Astrocyte (in vitro differentiated cells and primary cell): ENCODE results near the gene B4GALT4. TPM values are rescaled to one million over a fixed set of nuclear protein-coding genes. Genes with fewer than 3 reads are reported as not detected.
"Not testable (repeated sequence)": the region's sequence is repeated elsewhere in the genome, so short reads cannot be mapped to it uniquely, and the experiment has no call there.

Source experiments
- DNase-seq: peaks from one replicate; pipeline ENCODE4 v3.0.0-alpha.2; 2010; ENCODE audit warnings: low read depth
- FAIRE-seq: peaks from 2 replicates; lab custom pipeline; 2011; peaks lifted over from hg19 to GRCh38; lab: Jason Lieb, UNC
- H2AFZ ChIP-seq: 2 replicates; pipeline ENCODE4 v1.6.0; 2012; ENCODE audit warnings: low read depth, low read length, inconsistent platforms
- H3K27ac ChIP-seq: 2 replicates; pipeline ENCODE4 v1.5.1; 2011; ENCODE audit warnings: low read depth, low read length, inconsistent platforms
- H3K27me3 ChIP-seq: 2 replicates; pipeline ENCODE4 v1.6.0; 2011; ENCODE audit warnings: low read length, inconsistent platforms; ENCODE audit not compliant: insufficient read depth
- H3K36me3 ChIP-seq: 2 replicates; pipeline ENCODE4 v1.5.1; 2011; ENCODE audit warnings: low read length, inconsistent platforms; ENCODE audit not compliant: insufficient read depth
- H3K4me1 ChIP-seq: 2 replicates; pipeline ENCODE4 v1.5.1; 2011; ENCODE audit warnings: low read length, inconsistent platforms; ENCODE audit not compliant: insufficient read depth
- H3K4me2 ChIP-seq: 2 replicates; pipeline ENCODE4 v1.6.0; 2012; ENCODE audit warnings: low read length, inconsistent platforms
- H3K4me3 ChIP-seq: 2 replicates; pipeline ENCODE4 v1.5.1; 2011; ENCODE audit warnings: low read depth, mild to moderate bottlenecking, low read length, inconsistent platforms; ENCODE audit not compliant: insufficient read depth
- H3K79me2 ChIP-seq: 2 replicates; pipeline ENCODE4 v1.6.0; 2012; ENCODE audit warnings: mild to moderate bottlenecking, low read length, inconsistent platforms; ENCODE audit not compliant: insufficient read depth
- H3K9ac ChIP-seq: 2 replicates; pipeline ENCODE4 v1.6.0; 2012; ENCODE audit warnings: mild to moderate bottlenecking, low read length, inconsistent platforms
- H3K9me3 ChIP-seq: 2 replicates; pipeline ENCODE4 v1.5.1; 2012; ENCODE audit warnings: low read depth, mild to moderate bottlenecking, low read length, inconsistent platforms; ENCODE audit not compliant: insufficient read depth
- H4K20me1 ChIP-seq: 2 replicates; pipeline ENCODE4 v1.6.0; 2012; ENCODE audit warnings: low read length, inconsistent platforms; ENCODE audit not compliant: insufficient read depth
- H3K27ac Mint-ChIP-seq: one replicate; pipeline ENCODE4 v1.8.0; 2021; ENCODE audit warnings: mild to moderate bottlenecking, mixed read lengths; ENCODE audit not compliant: unreplicated experiment
- H3K27me3 Mint-ChIP-seq: one replicate; pipeline ENCODE4 v1.8.0; 2021; ENCODE audit warnings: low read depth, mixed read lengths; ENCODE audit not compliant: unreplicated experiment
- H3K36me3 Mint-ChIP-seq: one replicate; pipeline ENCODE4 v1.8.0; 2021; ENCODE audit warnings: low read depth, mixed read lengths; ENCODE audit not compliant: unreplicated experiment
- H3K4me1 Mint-ChIP-seq: one replicate; pipeline ENCODE4 v1.8.0; 2021; ENCODE audit warnings: low read depth, mixed read lengths; ENCODE audit not compliant: unreplicated experiment
- H3K4me3 Mint-ChIP-seq: one replicate; pipeline ENCODE4 v1.8.0; 2021; ENCODE audit warnings: mild to moderate bottlenecking, moderate library complexity, mixed read lengths; ENCODE audit not compliant: unreplicated experiment
- H3K9me3 Mint-ChIP-seq: one replicate; pipeline ENCODE4 v1.8.0; 2021; ENCODE audit warnings: mild to moderate bottlenecking, mixed read lengths; ENCODE audit not compliant: unreplicated experiment
- CTCF ChIP-seq: IDR thresholded peaks from 2 replicates; pipeline ENCODE4 v1.5.1; 2011; ENCODE audit warnings: low read depth, mild to moderate bottlenecking, inconsistent platforms, low read length, moderate library complexity; ENCODE audit not compliant: insufficient read depth
- EZH2 ChIP-seq: IDR thresholded peaks from 2 replicates; pipeline ENCODE4 v1.6.1; 2012; ENCODE audit warnings: mild to moderate bottlenecking, low read length, inconsistent platforms; ENCODE audit not compliant: insufficient read depth
- total RNA-seq: library from RNA; stranded (reverse); gene quantifications from 2 replicates; pipeline ENCODE4 v1.2.1, GENCODE V29; 2021

Gene B4GALT4
- total RNA-seq, 1 donor from 2014 or later: 36.7 TPM

GRCh38 chr3:119245778-119246177, 5.1 kb upstream of the B4GALT4 start:
- no peaks in the 10 kb centered on the region for H3K36me3 Mint-ChIP-seq
- no peaks in the 10 kb centered on the region for H3K4me1 ChIP-seq
- FAIRE-seq (no peak), DNase-seq (no peak)
- H3K27ac ChIP-seq: no peak overlapping the region
- TF ChIP-seq EZH2 (no peak), CTCF (no peak)
- H3K27ac Mint-ChIP-seq: no peak overlapping the region
- no peaks in the 10 kb centered on the region for H3K79me2 ChIP-seq
- H4K20me1 ChIP-seq: no peaks in the 10 kb centered on the region
- H3K9me3 Mint-ChIP-seq: peaks cover 6% of the 10 kb centered on the region
- no peaks in the 10 kb centered on the region for H3K27me3 ChIP-seq
- peaks cover 5% of the 10 kb centered on the region for H3K4me1 Mint-ChIP-seq
- no peaks in the 10 kb centered on the region for H3K36me3 ChIP-seq
- no peak overlapping the region for H3K4me2 ChIP-seq
- H3K9me3 ChIP-seq: no peaks in the 10 kb centered on the region
- no peak overlapping the region for H3K9ac ChIP-seq
- H3K27me3 Mint-ChIP-seq: no peaks in the 10 kb centered on the region
- no peak overlapping the region for H3K4me3 Mint-ChIP-seq
- H2AFZ ChIP-seq: no peak overlapping the region
- no peak overlapping the region for H3K4me3 ChIP-seq

DNA sequence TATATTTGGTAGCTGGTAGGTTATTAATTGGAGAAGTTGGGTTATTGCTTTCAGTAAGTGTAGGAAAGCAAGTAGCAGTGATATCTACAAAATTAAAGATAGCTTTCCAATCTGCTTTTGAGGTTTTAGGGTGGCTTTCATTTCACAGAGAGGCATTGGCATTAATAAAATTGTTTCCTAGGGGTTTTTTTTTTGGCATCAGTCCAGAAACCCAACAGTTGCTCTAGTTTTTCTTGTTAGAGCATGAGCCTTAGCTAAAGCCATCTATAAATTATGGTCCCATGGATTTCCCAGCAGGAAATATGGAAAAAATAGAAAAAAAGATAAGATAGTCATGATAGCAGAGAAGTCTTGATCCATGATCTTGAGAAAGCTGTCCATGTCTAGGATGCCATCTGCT, 3.0 kb upstream of the B4GALT4 start:
- Histone ChIP-seq H2AFZ (no peak overlapping the region), H3K9ac (no peak overlapping the region), H4K20me1 (no peaks in the 10 kb centered on the region), H3K27me3 (no peaks in the 10 kb centered on the region), H3K36me3 (no peaks in the 10 kb centered on the region), H3K4me2 (no peak overlapping the region), H3K79me2 (peaks cover 16% of the 10 kb centered on the region), H3K9me3 (no peaks in the 10 kb centered on the region), H3K27ac (no peak overlapping the region), H3K4me1 (peaks cover 8% of the 10 kb centered on the region), H3K4me3 (no peak overlapping the region)
- Mint-ChIP-seq H3K9me3 (peaks cover 6% of the 10 kb centered on the region), H3K4me1 (peaks cover 8% of the 10 kb centered on the region), H3K27ac (no peak overlapping the region), H3K4me3 (no peak overlapping the region), H3K27me3 (no peaks in the 10 kb centered on the region), H3K36me3 (no peaks in the 10 kb centered on the region)
- FAIRE-seq: no peak
- TF ChIP-seq CTCF (no peak), EZH2 (no peak)
- DNase-seq: no peak

GRCh38 chr3:119243058-119243529, 2.4 kb upstream of the B4GALT4 start:
- not testable (repeated sequence) for H3K4me3 ChIP-seq, H3K9me3 ChIP-seq, H3K27me3 Mint-ChIP-seq, DNase-seq, H3K4me2 ChIP-seq, H3K4me1 ChIP-seq, H3K36me3 Mint-ChIP-seq, H3K4me3 Mint-ChIP-seq, H2AFZ ChIP-seq, H3K27me3 ChIP-seq, H3K27ac ChIP-seq, H3K36me3 ChIP-seq, H4K20me1 ChIP-seq, H3K27ac Mint-ChIP-seq, FAIRE-seq, H3K9ac ChIP-seq, H3K9me3 Mint-ChIP-seq
- H3K4me1 Mint-ChIP-seq: peaks cover 10% of the 10 kb centered on the region
- peaks cover 20% of the 10 kb centered on the region for H3K79me2 ChIP-seq

- not testable (repeated sequence) for H3K4me3 ChIP-seq, H3K27ac Mint-ChIP-seq, FAIRE-seq, H3K36me3 ChIP-seq, H3K27me3 Mint-ChIP-seq, H3K4me3 Mint-ChIP-seq, H2AFZ ChIP-seq, H3K9ac ChIP-seq, H3K36me3 Mint-ChIP-seq, H3K27me3 ChIP-seq, H3K4me2 ChIP-seq, H3K9me3 ChIP-seq, DNase-seq, H3K4me1 ChIP-seq, H4K20me1 ChIP-seq, H3K27ac ChIP-seq, H3K9me3 Mint-ChIP-seq
- peaks cover 23% of the 10 kb centered on the region for H3K79me2 ChIP-seq
- peaks cover 10% of the 10 kb centered on the region for H3K4me1 Mint-ChIP-seq
These were observed 1.8 kb upstream of the B4GALT4 start for GRCh38 chr3:119242387-119243057.
